Breast epithelium (tissue), 4 donors: ENCODE data around the gene ECSIT. TPM values are rescaled to one million over a fixed set of nuclear protein-coding genes. Genes with fewer than 3 reads are reported as not detected.

Experiments used
- DNase-seq, 2 donors: peaks; one replicate each; pipeline ENCODE4 v3.0.0-alpha.2; 2019; ENCODE audit warnings: low spot score in 2 of 2
- H3K27ac ChIP-seq, 2 donors: fragments of 200-600 bp; sonication (generic) in 1 of 2; one replicate each; pipeline ENCODE4 v1.5.1; 2016 to 2019; ENCODE audit warnings: mild to moderate bottlenecking in 1 of 2
- H3K27me3 ChIP-seq, 2 donors: fragments of 200-600 bp; sonication (generic) in 1 of 2; one replicate each; pipeline versions ENCODE4 v1.5.1 to v1.6.0; 2017 to 2019; ENCODE audit warnings: control low read depth in 1 of 2, mild to moderate bottlenecking in 1 of 2
- H3K36me3 ChIP-seq: fragments of 200-600 bp; one replicate; pipeline ENCODE4 v1.5.1; 2019
- H3K4me1 ChIP-seq, 2 donors: fragments of 200-600 bp; sonication (generic); one replicate each; pipeline ENCODE4 v1.5.1; 2016 to 2019; ENCODE audit warnings: control low read depth in 1 of 2
- H3K4me3 ChIP-seq, 3 donors: fragments of 200-600 bp; sonication (generic); 1 replicate in 2 of 3; 2 replicates in 1 of 3; pipeline ENCODE4 v1.5.1; 2016 to 2019; ENCODE audit warnings: mild to moderate bottlenecking in 3 of 3, moderate library complexity in 2 of 3
- H3K9me3 ChIP-seq, 2 donors: fragments of 200-600 bp; sonication (generic) in 1 of 2; one replicate each; pipeline ENCODE4 v1.5.1; 2016 to 2019; ENCODE audit warnings: control low read depth in 1 of 2
- POLR2A ChIP-seq: fragments of 450-650 bp; IDR thresholded peaks from one replicate; pipeline ENCODE4 v1.6.1; 2016; ENCODE audit warnings: antibody characterized with exemption, mild to moderate bottlenecking, moderate library complexity
- POLR2AphosphoS5 ChIP-seq, 3 donors: sonication (generic); formaldehyde crosslinking; IDR thresholded peaks; one replicate each; pipeline ENCODE4 v1.6.1; 2017; ENCODE audit warnings: antibody characterized with exemption in 3 of 3
- intact Hi-C: fragments of 100-400 bp; cut with DNase I; formaldehyde crosslinking; loops from one replicate; pipeline ENCODE4 v1.15.1; 2023; ENCODE audit warnings: low total_unique reads
- total RNA-seq, 3 donors: library from RNA; depleted of rRNA; stranded (reverse); fragments of >200 nt; gene quantifications; one replicate each; pipeline ENCODE4 v1.1.0, GENCODE V29; 2016
- TF ChIP-seq, protein P1 (sequence below), 3 donors: fragments of 450-650 bp; IDR thresholded peaks; one replicate each; pipeline ENCODE4 v1.5.1; 2016 to 2017; ENCODE audit warnings: antibody characterized with exemption in 3 of 3, mild to moderate bottlenecking in 3 of 3, moderate library complexity in 3 of 3

ECSIT gene
- total RNA-seq, 3 donors from 2014 or later = 37.0 to 56.0 (median 53.6) TPM

DNA sequence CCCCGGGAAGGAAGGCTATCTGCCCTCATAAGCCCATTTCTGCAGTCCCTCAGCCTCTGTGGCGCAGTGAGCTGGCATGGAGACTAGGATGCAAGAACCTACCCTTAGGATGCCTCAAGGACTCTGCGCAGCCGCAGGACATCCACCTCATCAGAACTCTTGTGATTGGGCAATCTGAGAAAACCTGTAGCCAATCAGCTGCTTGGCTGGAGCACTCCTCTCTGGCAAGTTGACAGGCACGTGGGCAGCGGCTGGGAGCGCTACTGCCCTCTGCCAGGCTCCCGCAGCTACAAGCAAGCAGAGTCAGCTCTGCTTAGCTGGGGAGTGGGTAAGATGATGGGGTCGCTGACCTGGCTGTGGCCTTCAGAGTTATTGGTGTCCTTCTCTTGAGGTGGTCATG is 1.5 kb upstream of the ECSIT start:
- no peaks in the 10 kb centered on the region for H3K27me3 ChIP-seq
- H3K4me1 ChIP-seq = peaks cover 3 to 7% of the 10 kb centered on the region in 2 donors
- TF ChIP-seq POLR2AphosphoS5 (IDR thresholded peaks at IDR 0.05) (no peak), POLR2A (no peak)
- TF ChIP-seq, protein P1, sequence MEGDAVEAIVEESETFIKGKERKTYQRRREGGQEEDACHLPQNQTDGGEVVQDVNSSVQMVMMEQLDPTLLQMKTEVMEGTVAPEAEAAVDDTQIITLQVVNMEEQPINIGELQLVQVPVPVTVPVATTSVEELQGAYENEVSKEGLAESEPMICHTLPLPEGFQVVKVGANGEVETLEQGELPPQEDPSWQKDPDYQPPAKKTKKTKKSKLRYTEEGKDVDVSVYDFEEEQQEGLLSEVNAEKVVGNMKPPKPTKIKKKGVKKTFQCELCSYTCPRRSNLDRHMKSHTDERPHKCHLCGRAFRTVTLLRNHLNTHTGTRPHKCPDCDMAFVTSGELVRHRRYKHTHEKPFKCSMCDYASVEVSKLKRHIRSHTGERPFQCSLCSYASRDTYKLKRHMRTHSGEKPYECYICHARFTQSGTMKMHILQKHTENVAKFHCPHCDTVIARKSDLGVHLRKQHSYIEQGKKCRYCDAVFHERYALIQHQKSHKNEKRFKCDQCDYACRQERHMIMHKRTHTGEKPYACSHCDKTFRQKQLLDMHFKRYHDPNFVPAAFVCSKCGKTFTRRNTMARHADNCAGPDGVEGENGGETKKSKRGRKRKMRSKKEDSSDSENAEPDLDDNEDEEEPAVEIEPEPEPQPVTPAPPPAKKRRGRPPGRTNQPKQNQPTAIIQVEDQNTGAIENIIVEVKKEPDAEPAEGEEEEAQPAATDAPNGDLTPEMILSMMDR (IDR thresholded peaks at IDR 0.05) = no peak
- H3K27ac ChIP-seq = no peak overlapping the region
- intact Hi-C loops = no loop called here
- H3K4me3 ChIP-seq = no peak overlapping the region
- no peaks in the 10 kb centered on the region for H3K36me3 ChIP-seq
- DNase-seq = peak; percentile 67 to 73
- no peaks in the 10 kb centered on the region for H3K9me3 ChIP-seq

DNA sequence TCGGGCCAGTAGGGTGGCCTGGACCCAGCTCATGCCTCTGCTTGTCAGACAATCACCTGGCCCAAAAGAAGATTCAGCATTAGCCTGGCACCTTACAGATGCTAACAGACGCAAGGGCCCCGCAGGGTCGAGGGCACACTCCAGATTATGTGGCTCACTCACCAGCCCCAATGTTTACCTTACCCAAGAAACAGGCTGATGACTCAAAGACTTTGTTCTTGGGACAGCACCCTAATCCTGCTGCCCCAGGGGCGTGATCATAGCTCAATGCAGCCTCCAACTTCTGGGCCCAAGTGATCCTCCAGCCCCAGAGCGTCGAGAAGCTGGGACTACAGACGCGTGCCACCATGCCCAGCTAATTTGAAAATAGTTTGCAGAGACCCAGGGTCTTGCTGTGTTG is 9.8 kb downstream of the ECSIT start:
- H3K27ac ChIP-seq = no peak overlapping the region
- no peaks in the 10 kb centered on the region for H3K36me3 ChIP-seq
- no peaks in the 10 kb centered on the region for H3K9me3 ChIP-seq
- DNase-seq = no peak
- H3K27me3 ChIP-seq = no peaks in the 10 kb centered on the region
- intact Hi-C loops = no loop called here
- H3K4me3 ChIP-seq = no peak overlapping the region
- TF ChIP-seq, protein P1 (IDR thresholded peaks at IDR 0.05) = no peak
- TF ChIP-seq POLR2A = no peak
- no peaks in the 10 kb centered on the region for H3K4me1 ChIP-seq

DNA sequence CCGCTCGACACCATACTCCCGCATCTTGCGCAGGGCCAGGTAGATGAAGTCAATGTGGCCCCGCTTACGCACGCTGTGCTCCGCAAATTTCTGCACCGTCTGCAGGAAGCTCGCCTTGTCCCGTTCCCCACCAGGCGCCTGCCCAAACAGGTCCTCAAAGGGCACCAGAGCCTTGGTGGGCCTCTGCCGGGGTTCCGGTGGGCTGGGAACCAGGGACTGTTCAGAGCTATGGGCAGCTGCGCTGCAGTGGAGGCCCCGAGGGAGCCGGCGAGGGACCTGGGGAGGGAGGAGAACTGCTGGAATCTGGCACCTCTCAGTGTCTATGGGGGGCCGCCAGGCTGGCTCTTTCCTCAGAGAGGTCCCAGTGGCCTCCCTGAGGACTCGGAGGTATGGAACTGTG is 15.0 kb downstream of the ECSIT start:
- H3K36me3 ChIP-seq = no peaks in the 10 kb centered on the region
- no peaks in the 10 kb centered on the region for H3K9me3 ChIP-seq
- TF ChIP-seq POLR2AphosphoS5 (IDR thresholded peaks at IDR 0.05) (no peak), POLR2A (no peak)
- TF ChIP-seq, protein P1 (IDR thresholded peaks at IDR 0.05) = no peak
- DNase-seq = no peak
- no peak overlapping the region for H3K4me3 ChIP-seq
- no peaks in the 10 kb centered on the region for H3K27me3 ChIP-seq
- no peak overlapping the region for H3K27ac ChIP-seq
- intact Hi-C loops = no loop called here
- no peaks in the 10 kb centered on the region for H3K4me1 ChIP-seq

DNA sequence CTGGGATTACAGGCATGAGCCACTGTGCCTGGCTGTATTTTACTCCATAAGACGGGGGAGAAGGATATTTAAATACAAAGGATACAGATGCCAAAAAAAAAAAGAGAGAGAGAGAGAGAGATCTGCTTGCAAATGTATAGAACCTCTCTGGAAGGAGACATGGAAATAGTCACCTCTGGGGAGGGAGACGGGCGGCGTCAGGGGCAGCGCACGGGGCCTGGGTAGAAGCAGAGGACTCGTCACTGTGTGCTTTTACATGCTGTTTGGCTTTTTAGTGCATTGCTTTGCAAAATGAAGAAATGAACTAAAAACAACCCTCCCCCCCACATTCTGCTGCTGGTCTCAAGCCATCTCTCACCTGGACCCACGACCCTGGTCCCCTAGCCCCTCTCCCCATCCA is 18.5 kb downstream of the ECSIT start:
- H3K27ac ChIP-seq = no peak overlapping the region
- peaks cover 0 to 4% of the 10 kb centered on the region in 2 donors for H3K4me1 ChIP-seq
- no peaks in the 10 kb centered on the region for H3K9me3 ChIP-seq
- intact Hi-C loops = no loop called here
- H3K27me3 ChIP-seq = no peaks in the 10 kb centered on the region
- TF ChIP-seq POLR2A = no peak
- TF ChIP-seq, protein P1 (IDR thresholded peaks at IDR 0.05) = no peak
- TF ChIP-seq POLR2AphosphoS5 (IDR thresholded peaks at IDR 0.05) = no peak
- no peak overlapping the region for H3K4me3 ChIP-seq
- no peak for DNase-seq
- H3K36me3 ChIP-seq = no peaks in the 10 kb centered on the region

DNA sequence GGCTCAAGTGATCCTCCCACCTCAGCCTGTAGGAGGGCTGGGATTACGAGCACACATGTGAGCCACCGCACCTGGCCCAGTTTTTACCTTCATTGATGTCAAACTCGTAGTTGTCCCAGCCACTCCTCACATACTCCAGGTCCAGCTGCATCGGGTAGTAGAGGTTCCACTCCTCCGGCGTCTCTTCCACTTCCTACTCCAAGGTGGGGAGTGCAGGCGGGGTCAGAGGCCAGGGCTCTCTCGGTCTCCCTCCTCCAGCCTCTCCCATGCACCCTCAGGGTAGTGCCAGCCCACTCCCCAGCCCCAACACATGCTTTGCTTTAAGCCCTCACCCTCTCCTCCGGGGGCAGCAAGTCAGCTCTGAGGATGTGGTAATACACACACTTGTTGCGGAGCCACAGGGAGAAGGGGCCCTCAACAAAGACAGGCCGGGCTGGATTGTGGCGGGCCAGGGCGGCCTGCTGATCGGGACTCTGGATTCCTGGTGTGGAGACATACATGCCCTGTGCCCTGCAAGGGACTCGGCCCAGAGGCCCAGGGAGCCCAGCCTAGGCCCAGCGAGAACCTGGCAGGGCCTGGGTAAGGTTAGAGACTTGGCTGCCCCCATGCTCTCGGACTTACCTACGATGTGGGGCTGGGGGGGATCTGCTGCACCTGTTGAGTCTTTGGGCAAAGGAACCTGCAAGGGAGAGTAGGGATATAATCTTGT is 21.4 kb downstream of the ECSIT start:
- H3K27me3 ChIP-seq = no peaks in the 10 kb centered on the region
- intact Hi-C loops = no loop called here
- no peak for DNase-seq
- H3K9me3 ChIP-seq = no peaks in the 10 kb centered on the region
- H3K36me3 ChIP-seq = no peaks in the 10 kb centered on the region
- H3K4me1 ChIP-seq = peaks cover 0 to 4% of the 10 kb centered on the region in 2 donors
- TF ChIP-seq POLR2A = no peak
- TF ChIP-seq POLR2AphosphoS5 (IDR thresholded peaks at IDR 0.05) = no peak
- TF ChIP-seq, protein P1 (IDR thresholded peaks at IDR 0.05) = no peak
- no peak overlapping the region for H3K27ac ChIP-seq
- H3K4me3 ChIP-seq = no peak overlapping the region
